Measurements from ENCODE around the gene DENND6B. TPM values are rescaled to one million over a fixed set of nuclear protein-coding genes. Genes with fewer than 3 reads are reported as not detected.

Gene DENND6B
- 2.2 and 2.4 TPM in 2 replicates for total RNA-seq

GRCh38 chr22:50326956-50327710 is at the start of gene DENND6B:
Gene DENND6B (minus strand): TSS chr22:50327012. CDS start chr22:50326988, 24 bp downstream.

GRCh38 chr22:50342651-50343540 is 16.1 kb upstream of the DENND6B start, which contains the start of gene PPP6R2:
Gene PPP6R2 (plus strand): TSS chr22:50343327. CDS start chr22:50393909, 50,582 bp downstream.

GRCh38 chr22:50306753-50307749 is 19.8 kb downstream of the DENND6B start, which contains the start of gene PLXNB2:
Gene PLXNB2 (minus strand): TSS chr22:50307646. CDS start chr22:50290584, 17,062 bp downstream.

GRCh38 chr22:50269970-50270665 is 56.7 kb downstream of the DENND6B start, which contains the start of gene MAPK11:
Gene MAPK11 (minus strand): TSS chr22:50270380. CDS start chr22:50270292, 88 bp downstream.

GRCh38 chr22:50261615-50262459 is 65.0 kb downstream of the DENND6B start, which contains the start of gene MAPK12:
Gene MAPK12 (minus strand): TSS chr22:50261683. CDS start chr22:50261509, 174 bp downstream.

Other genes with a start within 250 kb of the DENND6B start
- 0.08 TPM in 1 of 2 replicates, not detected in the other for gene MLC1, start 241.6 kb downstream of the DENND6B start, total RNA-seq
- 0.91 and 3.0 TPM in 2 replicates for gene MOV10L1, start 237.0 kb downstream of the DENND6B start, total RNA-seq
- 0.65 and 1.8 TPM in 2 replicates for gene PANX2, start 156.3 kb downstream of the DENND6B start, total RNA-seq
- gene TRABD, start 141.1 kb downstream of the DENND6B start, total RNA-seq: 34.1 and 35.3 TPM in 2 replicates
- gene SELENOO, start 126.0 kb downstream of the DENND6B start, total RNA-seq: 27.9 and 28.1 TPM in 2 replicates
- 19.8 and 26.9 TPM in 2 replicates for gene TUBGCP6, start 82.0 kb downstream of the DENND6B start, total RNA-seq
- gene HDAC10, start 75.7 kb downstream of the DENND6B start, total RNA-seq: 15.4 and 43.7 TPM in 2 replicates
- 27.3 and 28.2 TPM in 2 replicates for gene MAPK12, start 65.3 kb downstream of the DENND6B start, total RNA-seq
- 1.4 and 8.0 TPM in 2 replicates for gene MAPK11, start 56.6 kb downstream of the DENND6B start, total RNA-seq
- 98.1 and 136 TPM in 2 replicates for gene PLXNB2, start 19.4 kb downstream of the DENND6B start, total RNA-seq
- 34.5 and 36.1 TPM in 2 replicates for gene PPP6R2, start 16.3 kb upstream of the DENND6B start, total RNA-seq
- gene SBF1, start 148.0 kb upstream of the DENND6B start, total RNA-seq: 56.4 and 65.3 TPM in 2 replicates
- gene ADM2, start 154.5 kb upstream of the DENND6B start, total RNA-seq: 0.72 and 8.8 TPM in 2 replicates
- gene MIOX, start 159.8 kb upstream of the DENND6B start, total RNA-seq: not detected in 2 replicates
- gene LMF2, start 180.7 kb upstream of the DENND6B start, total RNA-seq: 56.1 and 68.0 TPM in 2 replicates
- gene NCAPH2, start 181.2 kb upstream of the DENND6B start, total RNA-seq: 16.0 and 60.0 TPM in 2 replicates
- gene SCO2, start 198.6 kb upstream of the DENND6B start, total RNA-seq: 5.4 and 8.4 TPM in 2 replicates
- gene TYMP, start 203.0 kb upstream of the DENND6B start, total RNA-seq: 36.4 and 74.5 TPM in 2 replicates
- 0.52 TPM in 1 of 2 replicates, not detected in the other for gene KLHDC7B, start 218.9 kb upstream of the DENND6B start, total RNA-seq
- gene SYCE3, start 235.9 kb upstream of the DENND6B start, total RNA-seq: not detected in 2 replicates